OCI-LY3 (cell line): ENCODE data around the gene WFDC10A.
"Not testable (repeated sequence)": the region's sequence is repeated elsewhere in the genome, so short reads cannot be mapped to it uniquely, and the experiment has no call there.

Experiments used
- H2AFZ ChIP-seq: fragments of 200-600, 300-600 bp; shearing (Covaris generic); 2 replicates; pipeline ENCODE4 v1.6.0; 2014; ENCODE audit warnings: antibody characterized with exemption, low read depth, low read length
- H3K27ac ChIP-seq: fragments of 200-600, 300-600 bp; sonication (generic); 2 replicates; pipeline ENCODE4 v1.5.1; 2014; ENCODE audit warnings: mild to moderate bottlenecking, low read length, moderate library complexity, mixed read lengths
- H3K27me3 ChIP-seq: fragments of 200-600, 300-600 bp; sonication (generic); 2 replicates; pipeline ENCODE4 v1.6.1; 2014; ENCODE audit warnings: low read depth, low read length, mixed read lengths
- H3K36me3 ChIP-seq: fragments of 200-600, 300-600 bp; sonication (generic); replicated peaks from 2 replicates; pipeline ENCODE3; 2014; ENCODE audit warnings: low read depth, low read length, mixed read lengths
- H3K4me1 ChIP-seq: fragments of 300-600, 200-600 bp; sonication (generic); 2 replicates; pipeline ENCODE4 v1.6.1; 2014; ENCODE audit warnings: low read length, mixed read lengths
- H3K4me2 ChIP-seq: fragments of 200-600, 300-600 bp; sonication (generic); 2 replicates; pipeline ENCODE4 v1.6.1; 2014; ENCODE audit warnings: low read length, mixed read lengths
- H3K4me3 ChIP-seq: fragments of 300-600, 200-600 bp; sonication (generic); 2 replicates; pipeline ENCODE4 v1.5.1; 2014; ENCODE audit warnings: antibody characterized with exemption, mild to moderate bottlenecking, low read length, moderate library complexity
- H3K79me2 ChIP-seq: fragments of 300-600, 200-600 bp; shearing (Covaris generic); 2 replicates; pipeline ENCODE4 v1.6.1; 2014; ENCODE audit warnings: mild to moderate bottlenecking, low read length, mixed read lengths
- H3K9ac ChIP-seq: fragments of 300-600, 200-600 bp; shearing (Covaris generic); 2 replicates; pipeline ENCODE4 v1.6.0; 2014; ENCODE audit warnings: mild to moderate bottlenecking, low read length, moderate library complexity
- H3K9me3 ChIP-seq: fragments of 200-600, 300-600 bp; shearing (Covaris generic); 2 replicates; pipeline ENCODE4 v1.6.1; 2014; ENCODE audit warnings: low read length, mixed read lengths; ENCODE audit not compliant: insufficient read depth
- H4K20me1 ChIP-seq: fragments of 200-600, 300-600 bp; sonication (generic); 2 replicates; pipeline ENCODE4 v1.6.1; 2016; ENCODE audit warnings: low read length, mixed read lengths; ENCODE audit not compliant: insufficient read depth
- CTCF ChIP-seq: fragments of 200-600, 300-600 bp; sonication (generic); IDR thresholded peaks from 2 replicates; pipeline ENCODE4 v1.5.1; 2014; ENCODE audit warnings: antibody characterized with exemption, low read length, low read depth
- EZH2phosphoT487 ChIP-seq: fragments of 200-600 bp; shearing (Covaris generic); IDR thresholded peaks from 2 replicates; pipeline ENCODE4 v1.6.1; 2018; ENCODE audit warnings: antibody characterized with exemption, mixed run types, low read depth

The WFDC10A gene

GRCh38 chr20:45646875-45647274, 17.3 kb downstream of the WFDC10A start:
- no peak overlapping the region for H3K4me3 ChIP-seq
- H4K20me1 ChIP-seq = no peaks in the 10 kb centered on the region
- H3K4me1 ChIP-seq = no peaks in the 10 kb centered on the region
- no peak overlapping the region for H3K4me2 ChIP-seq
- H3K79me2 ChIP-seq = no peaks in the 10 kb centered on the region
- H3K9me3 ChIP-seq = no peaks in the 10 kb centered on the region
- H3K27me3 ChIP-seq = peaks cover 18% of the 10 kb centered on the region; the same call in 1 of the 2 replicates
- no peak overlapping the region for H3K9ac ChIP-seq
- H3K36me3 ChIP-seq = no peaks in the 10 kb centered on the region
- H2AFZ ChIP-seq = no peak overlapping the region
- TF ChIP-seq CTCF (no peak), EZH2phosphoT487 (no peak)
- H3K27ac ChIP-seq = no peak overlapping the region

GRCh38 chr20:45647441-45648050, 18.0 kb downstream of the WFDC10A start:
- H3K9me3 ChIP-seq = no peaks in the 10 kb centered on the region
- H3K4me2 ChIP-seq = no peak overlapping the region
- no peaks in the 10 kb centered on the region for H4K20me1 ChIP-seq
- H3K4me1 ChIP-seq = no peaks in the 10 kb centered on the region
- no peak overlapping the region for H3K27ac ChIP-seq
- H2AFZ ChIP-seq = no peak overlapping the region
- H3K9ac ChIP-seq = no peak overlapping the region
- no peak for TF ChIP-seq CTCF
- no peak for TF ChIP-seq EZH2phosphoT487
- no peak overlapping the region for H3K4me3 ChIP-seq
- H3K36me3 ChIP-seq = no peaks in the 10 kb centered on the region
- peaks cover 14% of the 10 kb centered on the region; the same call in 1 of the 2 replicates for H3K27me3 ChIP-seq
- H3K79me2 ChIP-seq = no peaks in the 10 kb centered on the region

GRCh38 chr20:45649312-45649863, 19.8 kb downstream of the WFDC10A start:
- Histone ChIP-seq H3K4me2 (no peak overlapping the region), H4K20me1 (no peaks in the 10 kb centered on the region), H3K4me3 (no peak overlapping the region), H3K27ac (no peak overlapping the region), H3K27me3 (0 out of 2 replicates have a peak, but pooled peaks cover 3% of the 10 kb centered on the region), H3K9ac (no peak overlapping the region), H3K79me2 (no peaks in the 10 kb centered on the region), H2AFZ (no peak overlapping the region), H3K4me1 (no peaks in the 10 kb centered on the region), H3K9me3 (no peaks in the 10 kb centered on the region), H3K36me3 (no peaks in the 10 kb centered on the region)
- TF ChIP-seq EZH2phosphoT487 = no peak
- no peak for TF ChIP-seq CTCF

GRCh38 chr20:45651726-45652125, 22.2 kb downstream of the WFDC10A start:
- H3K36me3 ChIP-seq, H3K27me3 ChIP-seq, H3K4me1 ChIP-seq, H4K20me1 ChIP-seq, H3K4me2 ChIP-seq, H3K9me3 ChIP-seq, H3K27ac ChIP-seq, H3K79me2 ChIP-seq, H3K4me3 ChIP-seq, H3K9ac ChIP-seq, H2AFZ ChIP-seq: not testable (repeated sequence)

- not testable (repeated sequence) for H3K9me3 ChIP-seq, H3K79me2 ChIP-seq, H3K9ac ChIP-seq, H3K4me2 ChIP-seq, H3K27me3 ChIP-seq, H2AFZ ChIP-seq, H3K36me3 ChIP-seq, H4K20me1 ChIP-seq, H3K4me3 ChIP-seq, H3K4me1 ChIP-seq, H3K27ac ChIP-seq
These were observed 27.5 kb downstream of the WFDC10A start for GRCh38 chr20:45657038-45657437.
